ENCODE measurements around the gene TMEM179B. TPM values are rescaled to one million over a fixed set of nuclear protein-coding genes. Genes with fewer than 3 reads are reported as not detected.

Gene TMEM179B
- total RNA-seq, 4 donors from 2014 or later, result 33.2 to 50.8 (median 44.8) TPM

DNA sequence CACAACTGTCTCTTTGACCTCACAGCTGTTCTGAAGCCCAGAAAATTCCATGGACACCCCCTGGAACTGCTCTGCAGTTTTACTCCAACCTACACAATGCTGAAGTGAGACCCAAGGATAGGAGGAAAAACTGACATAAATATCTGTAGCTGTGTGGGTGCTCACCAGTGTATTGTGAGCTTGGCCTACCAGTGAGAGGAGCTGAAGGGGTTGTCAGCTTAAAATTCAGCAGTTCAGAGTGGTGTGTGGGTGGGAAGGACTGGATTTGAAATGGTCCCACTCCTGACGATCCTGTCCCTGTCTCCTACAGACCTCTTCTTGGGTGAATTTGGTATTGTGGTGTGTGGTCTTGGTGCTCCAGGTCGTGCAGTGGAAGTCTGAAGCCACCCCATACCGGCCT lies 2.4 kb downstream of the TMEM179B start:
- no peaks in the 10 kb centered on the region for H3K27me3 ChIP-seq
- intact Hi-C loops (cut with DNase I), result no loop called here
- no peak for DNase-seq (ENCODE audit: extremely low spot score)
- H3K4me1 ChIP-seq, result peaks cover 49 to 63% (median 59%) of the 10 kb centered on the region in 4 donors
- peak overlapping the region in 1 of 4 donors; percentile 94 for H3K27ac ChIP-seq (replicated peaks in 1 of 4)
- no peaks in the 10 kb centered on the region for H3K9me3 ChIP-seq
- TF ChIP-seq POLR2A (IDR thresholded peaks at IDR 0.05; ENCODE audit: low read depth) (no peak), EP300 (IDR thresholded peaks at IDR 0.05) (no peak), POLR2AphosphoS5 (IDR thresholded peaks at IDR 0.05) (no peak)
- TF ChIP-seq, protein P1, sequence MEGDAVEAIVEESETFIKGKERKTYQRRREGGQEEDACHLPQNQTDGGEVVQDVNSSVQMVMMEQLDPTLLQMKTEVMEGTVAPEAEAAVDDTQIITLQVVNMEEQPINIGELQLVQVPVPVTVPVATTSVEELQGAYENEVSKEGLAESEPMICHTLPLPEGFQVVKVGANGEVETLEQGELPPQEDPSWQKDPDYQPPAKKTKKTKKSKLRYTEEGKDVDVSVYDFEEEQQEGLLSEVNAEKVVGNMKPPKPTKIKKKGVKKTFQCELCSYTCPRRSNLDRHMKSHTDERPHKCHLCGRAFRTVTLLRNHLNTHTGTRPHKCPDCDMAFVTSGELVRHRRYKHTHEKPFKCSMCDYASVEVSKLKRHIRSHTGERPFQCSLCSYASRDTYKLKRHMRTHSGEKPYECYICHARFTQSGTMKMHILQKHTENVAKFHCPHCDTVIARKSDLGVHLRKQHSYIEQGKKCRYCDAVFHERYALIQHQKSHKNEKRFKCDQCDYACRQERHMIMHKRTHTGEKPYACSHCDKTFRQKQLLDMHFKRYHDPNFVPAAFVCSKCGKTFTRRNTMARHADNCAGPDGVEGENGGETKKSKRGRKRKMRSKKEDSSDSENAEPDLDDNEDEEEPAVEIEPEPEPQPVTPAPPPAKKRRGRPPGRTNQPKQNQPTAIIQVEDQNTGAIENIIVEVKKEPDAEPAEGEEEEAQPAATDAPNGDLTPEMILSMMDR (IDR thresholded peaks at IDR 0.05), result no peak
- peaks cover 17 to 46% (median 39%) of the 10 kb centered on the region in 4 donors for H3K36me3 ChIP-seq
- no peak overlapping the region for H3K4me3 ChIP-seq
- WGBS, result 63% methylated on average over 3 of the region's 3 CpGs

DNA sequence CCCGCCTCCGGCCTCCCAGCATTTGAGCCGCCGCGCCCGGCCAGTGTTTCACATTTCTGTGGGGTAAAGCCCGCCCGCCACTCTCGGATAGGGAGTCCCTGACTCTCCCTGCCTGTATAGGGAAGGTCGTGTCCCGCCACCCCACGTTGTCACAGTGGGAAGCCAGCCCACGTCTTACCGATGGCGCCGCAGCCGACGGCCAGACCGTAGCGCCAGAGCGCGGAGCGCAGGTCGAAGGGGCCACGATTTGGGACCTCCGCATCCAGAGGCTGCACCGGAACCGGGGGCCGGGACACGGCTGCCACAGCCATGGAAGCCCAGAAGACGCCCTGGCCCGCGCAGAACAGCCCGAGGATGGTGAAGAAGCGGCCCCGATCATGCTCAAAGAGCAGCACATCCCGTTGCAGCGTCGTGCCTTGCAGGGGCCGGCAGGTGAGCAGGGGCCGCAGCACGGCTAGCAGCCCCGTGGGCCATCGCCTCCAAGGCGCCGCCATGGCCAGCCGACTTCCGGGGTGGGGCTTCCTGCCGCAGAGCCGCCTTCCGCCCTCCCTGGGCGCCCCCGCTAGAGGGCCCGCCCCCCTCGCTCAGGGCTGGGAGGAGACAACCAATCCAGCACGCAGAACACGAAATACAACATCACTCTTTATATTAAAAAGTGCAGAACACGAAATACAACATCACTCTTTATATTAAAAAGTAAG lies 4.4 kb downstream of the TMEM179B start, which contains the start of gene TMEM223:
Gene TMEM223 (minus strand): TSS at position 506 of the 701 bp plus-strand sequence. CDS start 12 bp downstream, at position 494.
- Histone ChIP-seq H3K27ac (replicated peaks in 1 of 4) (peak within 1 kb of the TSS; percentile 84 to 91 (median 86)), H3K4me1 (peaks cover 38 to 51% (median 49%) of the 10 kb centered on the region in 4 donors), H3K9me3 (no peaks in the 10 kb centered on the region), H3K4me3 (peak within 1 kb of the TSS; percentile 69 to 87 (median 86)), H3K27me3 (no peaks in the 10 kb centered on the region), H3K36me3 (peaks cover 38 to 66% (median 60%) of the 10 kb centered on the region in 4 donors)
- TF ChIP-seq, protein P1 (IDR thresholded peaks at IDR 0.05), result peak in 2 of 3 experiments; percentile 9 to 35
- TF ChIP-seq EP300 (IDR thresholded peaks at IDR 0.05) (no peak), POLR2A (IDR thresholded peaks at IDR 0.05; ENCODE audit: low read depth) (peak; percentile 42), POLR2AphosphoS5 (IDR thresholded peaks at IDR 0.05) (peak; percentile 90 to 91)
- 0% methylated on average over 29 of the region's 58 CpGs for WGBS
- DNase-seq (ENCODE audit: extremely low spot score), result peak; percentile 95
- intact Hi-C loops (cut with DNase I), result loop anchor here (5.0 kb wide), 1 partner anchor 41 kb away; the partner anchor contains the start of genes STX5 and TEX54

DNA sequence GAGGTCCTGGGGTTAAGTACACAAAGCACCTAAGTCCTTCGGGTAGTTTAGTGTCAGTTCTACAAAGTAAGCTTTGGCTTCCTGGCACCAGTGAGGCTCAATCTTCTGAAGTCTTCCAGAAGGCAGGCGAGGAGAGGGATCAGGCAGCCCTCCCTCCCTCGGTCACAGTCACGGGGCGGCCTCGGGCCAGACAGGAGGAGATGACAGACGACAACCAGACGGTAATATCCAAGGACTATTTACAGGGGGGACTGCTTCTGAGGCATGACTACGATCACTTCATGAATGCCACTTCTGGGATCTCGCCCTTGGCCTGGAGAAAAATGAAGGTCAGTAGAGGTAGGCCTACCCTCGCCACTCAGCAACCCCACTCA lies 5.0 kb downstream of the TMEM179B start:
- Histone ChIP-seq H3K4me1 (peaks cover 38 to 51% (median 49%) of the 10 kb centered on the region in 4 donors), H3K4me3 (peak overlapping the region; percentile 69 to 87 (median 86)), H3K27me3 (no peaks in the 10 kb centered on the region), H3K9me3 (no peaks in the 10 kb centered on the region), H3K27ac (replicated peaks in 1 of 4) (peak overlapping the region; percentile 84 to 91 (median 86)), H3K36me3 (peaks cover 42 to 72% (median 65%) of the 10 kb centered on the region in 4 donors)
- intact Hi-C loops (cut with DNase I), result loop anchor here (5.0 kb wide), 1 partner anchor 40 kb away; the partner anchor contains the start of genes STX5 and TEX54
- DNase-seq (ENCODE audit: extremely low spot score), result no peak
- TF ChIP-seq POLR2A (IDR thresholded peaks at IDR 0.05; ENCODE audit: low read depth) (no peak), EP300 (IDR thresholded peaks at IDR 0.05) (no peak), POLR2AphosphoS5 (IDR thresholded peaks at IDR 0.05) (no peak)
- TF ChIP-seq, protein P1 (IDR thresholded peaks at IDR 0.05), result no peak
- WGBS, result 12% methylated on average over 3 of the region's 11 CpGs

DNA sequence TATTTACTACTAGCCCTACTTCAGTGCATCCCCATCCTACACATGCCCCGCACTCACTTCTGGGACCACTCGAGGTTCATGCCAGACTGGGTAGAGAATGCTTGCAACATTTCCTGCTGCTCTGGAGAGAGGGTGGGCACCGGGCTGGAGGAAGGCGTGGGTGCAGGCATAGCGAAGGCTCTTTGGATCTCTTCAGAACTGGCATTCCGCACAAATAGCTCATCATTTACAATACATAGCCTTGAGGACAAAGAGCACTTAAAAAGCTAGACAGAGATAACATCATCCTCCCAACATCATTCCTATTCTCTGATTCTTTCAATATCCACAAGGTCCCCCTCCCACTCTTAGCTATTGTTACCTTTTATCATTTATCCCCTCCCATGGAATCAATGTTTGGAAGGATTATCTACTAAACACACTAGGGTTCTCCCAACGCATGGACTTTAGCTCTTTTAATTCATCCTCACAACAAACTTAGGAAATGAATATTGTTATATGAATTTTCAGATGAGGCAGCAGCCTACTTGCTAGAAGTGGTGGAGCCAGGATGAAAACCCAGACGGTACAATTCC lies 7.1 kb downstream of the TMEM179B start:
- TF ChIP-seq, protein P1 (IDR thresholded peaks at IDR 0.05), result no peak
- TF ChIP-seq EP300 (IDR thresholded peaks at IDR 0.05) (no peak), POLR2AphosphoS5 (IDR thresholded peaks at IDR 0.05) (no peak), POLR2A (IDR thresholded peaks at IDR 0.05; ENCODE audit: low read depth) (no peak)
- H3K36me3 ChIP-seq, result peaks cover 63 to 86% (median 82%) of the 10 kb centered on the region in 4 donors
- H3K9me3 ChIP-seq, result no peaks in the 10 kb centered on the region
- H3K27ac ChIP-seq (replicated peaks in 1 of 4), result no peak overlapping the region
- 83% methylated on average over 8 of the region's 8 CpGs for WGBS
- no peaks in the 10 kb centered on the region for H3K27me3 ChIP-seq
- intact Hi-C loops (cut with DNase I), result loop anchor here (5.0 kb wide), 1 partner anchor 38 kb away; the partner anchor contains the start of genes STX5 and TEX54
- DNase-seq (ENCODE audit: extremely low spot score), result no peak
- H3K4me1 ChIP-seq, result peaks cover 23 to 34% (median 32%) of the 10 kb centered on the region in 4 donors
- H3K4me3 ChIP-seq, result no peak overlapping the region
